ENCODE data around the gene KCNN1. TPM values are rescaled to one million over a fixed set of nuclear protein-coding genes. Genes with fewer than 3 reads are reported as not detected.
"Not testable (repeated sequence)": the region's sequence is repeated elsewhere in the genome, so short reads cannot be mapped to it uniquely, and the experiment has no call there.

Gene KCNN1
- total RNA-seq, 2 donors from 2014 or later: not detected

GRCh38 chr19:17985037-17985818 is 18.3 kb downstream of the KCNN1 start:
- Histone ChIP-seq H3K4me3 (no peak overlapping the region), H3K4me1 (no peaks in the 10 kb centered on the region), H3K27me3 (no peaks in the 10 kb centered on the region), H3K27ac (no peak overlapping the region), H3K9me3 (no peaks in the 10 kb centered on the region), H3K36me3 (replicated peaks in 1 of 2; ENCODE audit: insufficient read depth in 1 of 2, low read depth in 2 of 2) (no peaks in the 10 kb centered on the region)
- 43 to 67% methylated on average over 6 to 17 of the region's 17 CpGs for WGBS, 2 donors
- TF ChIP-seq CTCF (IDR thresholded peaks at IDR 0.05): no peak
- TF ChIP-seq POLR2A (IDR thresholded peaks at IDR 0.05): no peak
- intact Hi-C loops (cut with DNase I): no loop called here
- ATAC-seq: no peak
- no peak for DNase-seq

- H3K27ac ChIP-seq; H3K36me3 ChIP-seq (replicated peaks in 1 of 2; ENCODE audit: insufficient read depth in 1 of 2, low read depth in 2 of 2); ATAC-seq; H3K9me3 ChIP-seq; H3K27me3 ChIP-seq; intact Hi-C loops (cut with DNase I); H3K4me1 ChIP-seq; DNase-seq; H3K4me3 ChIP-seq: not testable (repeated sequence)
- 78 to 82% methylated on average over 8 of the region's 8 CpGs for WGBS, 2 donors
Measured at GRCh38 chr19:17986569-17986968, 19.7 kb downstream of the KCNN1 start.

- no peak for TF ChIP-seq CTCF (IDR thresholded peaks at IDR 0.05)
- no peak for TF ChIP-seq POLR2A (IDR thresholded peaks at IDR 0.05)
- intact Hi-C loops (cut with DNase I): no loop called here
- Histone ChIP-seq H3K4me3 (no peak overlapping the region), H3K9me3 (no peaks in the 10 kb centered on the region), H3K27ac (no peak overlapping the region), H3K4me1 (no peaks in the 10 kb centered on the region), H3K36me3 (replicated peaks in 1 of 2; ENCODE audit: insufficient read depth in 1 of 2, low read depth in 2 of 2) (no peaks in the 10 kb centered on the region), H3K27me3 (no peaks in the 10 kb centered on the region)
- DNase-seq (no peak), ATAC-seq (no peak)
- 76 to 82% methylated on average over 9 to 13 of the region's 13 CpGs for WGBS, 2 donors
Measured at GRCh38 chr19:17988161-17988560, 21.3 kb downstream of the KCNN1 start.

GRCh38 chr19:17989425-17990094 is 22.7 kb downstream of the KCNN1 start:
- no peak overlapping the region for H3K4me3 ChIP-seq
- TF ChIP-seq POLR2A (IDR thresholded peaks at IDR 0.05) (no peak), CTCF (IDR thresholded peaks at IDR 0.05) (no peak)
- no peaks in the 10 kb centered on the region for H3K9me3 ChIP-seq
- no peaks in the 10 kb centered on the region for H3K36me3 ChIP-seq (replicated peaks in 1 of 2; ENCODE audit: insufficient read depth in 1 of 2, low read depth in 2 of 2)
- WGBS, 2 donors: 72 to 79% methylated on average over 16 of the region's 16 CpGs
- DNase-seq: no peak
- H3K27ac ChIP-seq: no peak overlapping the region
- H3K4me1 ChIP-seq: no peaks in the 10 kb centered on the region
- intact Hi-C loops (cut with DNase I): no loop called here
- H3K27me3 ChIP-seq: no peaks in the 10 kb centered on the region
- ATAC-seq: no peak

GRCh38 chr19:17993076-17993813 is 26.3 kb downstream of the KCNN1 start:
- ATAC-seq: no peak
- H3K27me3 ChIP-seq: no peaks in the 10 kb centered on the region
- no peak for TF ChIP-seq POLR2A (IDR thresholded peaks at IDR 0.05)
- no peak for TF ChIP-seq CTCF (IDR thresholded peaks at IDR 0.05)
- DNase-seq: no peak
- no peaks in the 10 kb centered on the region for H3K4me1 ChIP-seq
- intact Hi-C loops (cut with DNase I): no loop called here
- WGBS, 2 donors: 57 to 67% methylated on average over 10 to 27 of the region's 27 CpGs
- no peaks in the 10 kb centered on the region for H3K36me3 ChIP-seq (replicated peaks in 1 of 2; ENCODE audit: insufficient read depth in 1 of 2, low read depth in 2 of 2)
- no peak overlapping the region for H3K4me3 ChIP-seq
- no peaks in the 10 kb centered on the region for H3K9me3 ChIP-seq
- H3K27ac ChIP-seq: no peak overlapping the region
